ENCODE data around the gene SEL1L3.

- no peak for TF ChIP-seq POLR2A (IDR thresholded peaks at IDR 0.05)
- no peak for TF ChIP-seq CTCF (IDR thresholded peaks at IDR 0.05)
Observed at GRCh38 chr4:25896776-25897539, 34.2 kb upstream of the SEL1L3 start.
